ENCODE results near the gene PLCH2. TPM values are rescaled to one million over a fixed set of nuclear protein-coding genes. Genes with fewer than 3 reads are reported as not detected.

Gene PLCH2
- total and polyA plus RNA-seq, 8 donors, result 0.67 to 6.5 (median 3.7) TPM

- no peak for TF ChIP-seq CTCF (IDR thresholded peaks at IDR 0.05)
- H3K4me1 ChIP-seq, result peaks cover 0 to 6% of the 10 kb centered on the region in 2 donors
- no peak for ATAC-seq
- no peak overlapping the region for H3K27ac ChIP-seq
- no peaks in the 10 kb centered on the region for H3K27me3 ChIP-seq
- no peaks in the 10 kb centered on the region for H3K9me3 ChIP-seq
- H3K36me3 ChIP-seq, result peaks cover 0 to 81% of the 10 kb centered on the region in 2 donors
- DNase-seq, result no peak
- intact Hi-C loops (cut with DNase I), result no loop called here
- no peak overlapping the region for H3K4me3 ChIP-seq
Measured at GRCh38 chr1:2518528-2518927, 42.4 kb downstream of the PLCH2 start.

GRCh38 chr1:2519029-2519685 is 43.1 kb downstream of the PLCH2 start:
- ATAC-seq (no peak), DNase-seq (no peak)
- no peaks in the 10 kb centered on the region for H3K9me3 ChIP-seq
- TF ChIP-seq CTCF (IDR thresholded peaks at IDR 0.05), result no peak
- H3K36me3 ChIP-seq, result peaks cover 0 to 75% of the 10 kb centered on the region in 2 donors
- H3K4me1 ChIP-seq, result peaks cover 5 to 12% of the 10 kb centered on the region in 2 donors
- no peak overlapping the region for H3K4me3 ChIP-seq
- intact Hi-C loops (cut with DNase I), result no loop called here
- H3K27ac ChIP-seq, result no peak overlapping the region
- no peaks in the 10 kb centered on the region for H3K27me3 ChIP-seq

- H3K27me3 ChIP-seq, result no peaks in the 10 kb centered on the region
- H3K36me3 ChIP-seq, result peaks cover 0 to 70% of the 10 kb centered on the region in 2 donors
- H3K9me3 ChIP-seq, result no peaks in the 10 kb centered on the region
- no peak for ATAC-seq
- no peak for DNase-seq
- intact Hi-C loops (cut with DNase I), result no loop called here
- H3K27ac ChIP-seq, result no peak overlapping the region
- no peak overlapping the region for H3K4me3 ChIP-seq
- TF ChIP-seq CTCF (IDR thresholded peaks at IDR 0.05), result no peak
- peaks cover 11 to 18% of the 10 kb centered on the region in 2 donors for H3K4me1 ChIP-seq
Measured at GRCh38 chr1:2519729-2520128, 43.6 kb downstream of the PLCH2 start.

- H3K4me3 ChIP-seq, result no peak overlapping the region
- peaks cover 0 to 65% of the 10 kb centered on the region in 2 donors for H3K36me3 ChIP-seq
- DNase-seq (no peak), ATAC-seq (no peak)
- peaks cover 16 to 23% of the 10 kb centered on the region in 2 donors for H3K4me1 ChIP-seq
- intact Hi-C loops (cut with DNase I), result no loop called here
- H3K9me3 ChIP-seq, result no peaks in the 10 kb centered on the region
- H3K27ac ChIP-seq, result no peak overlapping the region
- H3K27me3 ChIP-seq, result no peaks in the 10 kb centered on the region
- TF ChIP-seq CTCF (IDR thresholded peaks at IDR 0.05), result no peak
Measured at GRCh38 chr1:2520206-2520605, 44.1 kb downstream of the PLCH2 start.

- Histone ChIP-seq H3K9me3 (no peaks in the 10 kb centered on the region), H3K27ac (no peak overlapping the region), H3K4me3 (no peak overlapping the region), H3K4me1 (peaks cover 20 to 28% of the 10 kb centered on the region in 2 donors), H3K27me3 (no peaks in the 10 kb centered on the region), H3K36me3 (peaks cover 0 to 59% of the 10 kb centered on the region in 2 donors)
- intact Hi-C loops (cut with DNase I), result no loop called here
- no peak for ATAC-seq
- no peak for TF ChIP-seq CTCF (IDR thresholded peaks at IDR 0.05)
- DNase-seq, result no peak
Measured at GRCh38 chr1:2520806-2521205, 44.7 kb downstream of the PLCH2 start.

All from left lung (tissue), 10 donors.